OCI-LY1 (cell line): ENCODE results near the gene RAB6C.
A peak's percentile ranks its signal among the peaks of the same experiment; 100 is the strongest.
"Not testable (repeated sequence)": the region's sequence is repeated elsewhere in the genome, so short reads cannot be mapped to it uniquely, and the experiment has no call there.

ENCODE experiments used
- H2AFZ ChIP-seq: fragments of 200-600 bp; sonication (generic), shearing (Covaris generic); 2 replicates; pipeline ENCODE4 v1.6.0; 2014; ENCODE audit warnings: antibody characterized with exemption, mild to moderate bottlenecking, low read length
- H3F3A ChIP-seq: fragments of 200-600 bp; sonication (generic), shearing (Covaris generic); 2 replicates; pipeline ENCODE4 v1.6.0; 2014; ENCODE audit warnings: mild to moderate bottlenecking, antibody characterized with exemption, low read length, moderate library complexity; ENCODE audit not compliant: insufficient read depth
- H3K27ac ChIP-seq: fragments of 200-600 bp; sonication (generic); 2 replicates; pipeline ENCODE4 v1.5.1; 2014; ENCODE audit warnings: low read length, mixed run types, mild to moderate bottlenecking, low read depth; ENCODE audit not compliant: poor library complexity, severe bottlenecking
- H3K27me3 ChIP-seq: fragments of 200-600 bp; sonication (generic); 2 replicates; pipeline ENCODE4 v1.6.0; 2014; ENCODE audit warnings: antibody characterized with exemption, mild to moderate bottlenecking, low read length, moderate library complexity; ENCODE audit not compliant: insufficient read depth
- H3K36me3 ChIP-seq: fragments of 200-600 bp; sonication (generic); 2 replicates; pipeline ENCODE4 v1.6.1; 2014; ENCODE audit warnings: mild to moderate bottlenecking, antibody characterized with exemption, low read length, moderate library complexity, mixed read lengths; ENCODE audit not compliant: insufficient read depth
- H3K4me1 ChIP-seq: fragments of 200-600 bp; sonication (generic); 2 replicates; pipeline ENCODE4 v1.5.1; 2014; ENCODE audit warnings: mild to moderate bottlenecking, low read length, moderate library complexity; ENCODE audit not compliant: insufficient read depth, severe bottlenecking
- H3K4me2 ChIP-seq: fragments of 200-600 bp; sonication (generic), shearing (Covaris generic); 2 replicates; pipeline ENCODE4 v1.6.1; 2014; ENCODE audit warnings: low read length
- H3K4me3 ChIP-seq: fragments of 200-600 bp; sonication (generic); 2 replicates; pipeline ENCODE4 v1.5.1; 2014; ENCODE audit warnings: low read length, low read depth, mild to moderate bottlenecking, mixed read lengths; ENCODE audit not compliant: poor library complexity, severe bottlenecking
- H3K79me2 ChIP-seq: fragments of 200-600 bp; shearing (Covaris generic); 2 replicates; pipeline ENCODE4 v1.6.1; 2016; ENCODE audit warnings: mixed run types, low read length, mixed read lengths; ENCODE audit not compliant: insufficient read depth
- H3K9ac ChIP-seq: fragments of 200-600 bp; sonication (generic), shearing (Covaris generic); 2 replicates; pipeline ENCODE4 v1.6.1; 2014; ENCODE audit warnings: mild to moderate bottlenecking, low read length, mixed read lengths
- H3K9me2 ChIP-seq: fragments of 200-600 bp; sonication (generic), shearing (Covaris generic); 2 replicates; pipeline ENCODE4 v1.6.1; 2014; ENCODE audit warnings: low read depth, mild to moderate bottlenecking, low read length, mixed read lengths
- H3K9me3 ChIP-seq: fragments of 200-600 bp; shearing (Covaris generic); 2 replicates; pipeline ENCODE4 v1.6.1; 2014; ENCODE audit warnings: low read length, mixed read lengths
- H4K20me1 ChIP-seq: fragments of 200-600 bp; sonication (generic), shearing (Covaris generic); 2 replicates; pipeline ENCODE4 v1.6.0; 2016; ENCODE audit warnings: mild to moderate bottlenecking, low read length; ENCODE audit not compliant: insufficient read depth
- CTCF ChIP-seq: fragments of 200-600 bp; sonication (generic), shearing (Covaris generic); IDR thresholded peaks from 2 replicates; pipeline ENCODE4 v1.5.1; 2017; ENCODE audit warnings: mild to moderate bottlenecking, antibody characterized with exemption, low read length, moderate library complexity, mixed read lengths
- EZH2 ChIP-seq: fragments of 200-600 bp; sonication (generic), shearing (Covaris generic); IDR thresholded peaks from 2 replicates; pipeline ENCODE4 v1.8.0; 2017; ENCODE audit warnings: borderline replicate concordance, mixed run types, mild to moderate bottlenecking, antibody characterized with exemption, low read length, moderate library complexity, mixed read lengths

Gene RAB6C

GRCh38 chr2:129979629-129980155 lies at the start of gene RAB6C:
Gene RAB6C (plus strand): TSS chr2:129979666. CDS start chr2:129980116, 450 bp downstream.
- peak within 1 kb of the TSS; percentile 54 for H3K4me3 ChIP-seq
- H3K9me3 ChIP-seq, H3K27ac ChIP-seq: not testable (repeated sequence)

GRCh38 chr2:129930451-129930850 lies 49.0 kb upstream of the RAB6C start:
- Histone ChIP-seq H4K20me1 (no peaks in the 10 kb centered on the region), H3K27me3 (no peaks in the 10 kb centered on the region), H3K4me3 (no peak overlapping the region), H3K4me1 (no peaks in the 10 kb centered on the region), H3K79me2 (no peaks in the 10 kb centered on the region), H3K36me3 (no peaks in the 10 kb centered on the region), H3K27ac (no peak overlapping the region), H2AFZ (no peak overlapping the region), H3K9me2 (no peaks in the 10 kb centered on the region), H3F3A (no peaks in the 10 kb centered on the region), H3K9ac (no peak overlapping the region), H3K4me2 (no peak overlapping the region), H3K9me3 (no peaks in the 10 kb centered on the region)
- TF ChIP-seq EZH2: no peak
- TF ChIP-seq CTCF: no peak

More at GRCh38 chr2:129979629-129980155, at the start of gene RAB6C:
- not testable (repeated sequence) for H3K79me2 ChIP-seq, H3K4me1 ChIP-seq, H3K9me2 ChIP-seq, H3F3A ChIP-seq, H3K36me3 ChIP-seq, H4K20me1 ChIP-seq, H2AFZ ChIP-seq, H3K27me3 ChIP-seq
- H3K4me2 ChIP-seq: peak within 1 kb of the TSS; percentile 52; the same call in 1 of the 2 replicates
- H3K9ac ChIP-seq: peak within 1 kb of the TSS; percentile 24; the same call in 1 of the 2 replicates

GRCh38 chr2:129933387-129933786 lies 46.1 kb upstream of the RAB6C start:
- H3K9me2 ChIP-seq, H3K9me3 ChIP-seq, H3K79me2 ChIP-seq, H3K4me2 ChIP-seq, H4K20me1 ChIP-seq, H3K9ac ChIP-seq, H3K27me3 ChIP-seq, H3F3A ChIP-seq, H2AFZ ChIP-seq, H3K36me3 ChIP-seq, H3K4me1 ChIP-seq, H3K27ac ChIP-seq, H3K4me3 ChIP-seq: not testable (repeated sequence)

GRCh38 chr2:129934044-129934822 lies 45.2 kb upstream of the RAB6C start:
- TF ChIP-seq EZH2: no peak
- no peak for TF ChIP-seq CTCF
- H3K9me3 ChIP-seq: no peaks in the 10 kb centered on the region
- H3K36me3 ChIP-seq: no peaks in the 10 kb centered on the region
- no peak overlapping the region for H3K27ac ChIP-seq
- H3K4me1 ChIP-seq: no peaks in the 10 kb centered on the region
- no peaks in the 10 kb centered on the region for H3K79me2 ChIP-seq
- H3K27me3 ChIP-seq: no peaks in the 10 kb centered on the region
- no peak overlapping the region for H3K4me3 ChIP-seq
- H2AFZ ChIP-seq: no peak overlapping the region
- H3K9ac ChIP-seq: no peak overlapping the region
- H3K9me2 ChIP-seq: no peaks in the 10 kb centered on the region
- no peaks in the 10 kb centered on the region for H4K20me1 ChIP-seq
- H3F3A ChIP-seq: no peaks in the 10 kb centered on the region
- no peak overlapping the region for H3K4me2 ChIP-seq
